ENCODE measurements around the gene TMEM63B.
A peak's percentile ranks its signal among the peaks of the same experiment; 100 is the strongest.
"Not testable (repeated sequence)": the region's sequence is repeated elsewhere in the genome, so short reads cannot be mapped to it uniquely, and the experiment has no call there.

TMEM63B gene

DNA sequence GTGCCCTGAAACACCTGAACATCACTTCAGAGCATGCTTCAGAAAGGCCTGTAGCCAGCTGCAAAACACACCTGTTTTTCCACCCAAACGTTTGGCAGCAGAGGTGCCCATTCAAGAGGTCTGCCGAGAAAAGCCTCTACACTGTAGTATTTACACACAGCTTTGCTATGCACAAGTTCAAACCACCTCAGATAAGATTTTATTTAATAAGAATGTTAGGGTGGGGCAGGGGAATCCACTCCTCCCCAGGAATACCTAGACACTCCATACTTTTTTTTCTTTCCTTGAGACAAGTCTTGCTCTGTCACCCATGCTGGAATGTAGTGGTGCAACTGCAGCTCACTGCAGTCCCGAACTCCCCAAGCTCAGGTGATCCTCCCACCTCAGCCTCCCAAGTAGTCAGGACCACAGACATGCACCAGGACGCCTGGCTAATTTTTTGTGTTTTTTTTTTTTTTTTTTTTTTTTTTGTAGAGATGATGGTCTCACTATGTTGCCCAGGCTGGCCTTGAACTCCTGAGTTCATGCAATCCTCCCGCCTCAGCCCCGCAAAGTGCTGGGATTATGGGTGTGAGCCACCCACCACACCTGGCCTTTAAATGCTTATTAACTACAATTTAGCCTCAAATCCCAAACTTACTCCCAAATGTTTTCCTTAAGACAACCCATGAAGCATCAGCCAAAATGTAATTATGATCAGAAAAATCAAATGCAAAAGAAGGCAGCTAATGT is 9.8 kb upstream of the TMEM63B start:
- no peak for DNase-seq

DNA sequence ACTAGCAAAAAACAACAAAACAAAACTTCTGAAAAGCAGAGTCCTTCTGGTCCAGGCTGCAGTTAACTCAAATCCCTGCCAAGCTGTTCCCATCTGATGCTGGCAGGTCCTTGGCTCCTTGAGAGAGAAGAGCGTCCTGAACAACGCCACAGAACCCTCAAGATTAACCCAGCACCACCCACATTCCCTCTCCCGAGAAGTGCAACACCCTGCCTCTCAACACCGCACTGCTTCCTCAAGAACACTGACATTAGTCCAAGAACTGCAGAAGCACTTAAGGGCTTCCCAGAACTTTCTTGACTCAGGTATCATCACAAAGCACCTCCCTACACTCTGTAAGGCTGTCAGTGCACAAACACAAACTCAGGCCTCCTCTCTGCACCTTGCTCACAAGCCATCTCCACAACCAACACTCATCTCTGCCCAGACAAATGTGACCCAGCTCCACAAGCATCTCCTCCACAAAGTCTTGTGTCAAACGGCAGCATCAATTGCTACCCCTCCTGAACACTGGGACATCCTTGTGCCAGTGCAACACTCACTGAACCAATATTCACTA is 7.6 kb upstream of the TMEM63B start:
- DNase-seq, result no peak

DNA sequence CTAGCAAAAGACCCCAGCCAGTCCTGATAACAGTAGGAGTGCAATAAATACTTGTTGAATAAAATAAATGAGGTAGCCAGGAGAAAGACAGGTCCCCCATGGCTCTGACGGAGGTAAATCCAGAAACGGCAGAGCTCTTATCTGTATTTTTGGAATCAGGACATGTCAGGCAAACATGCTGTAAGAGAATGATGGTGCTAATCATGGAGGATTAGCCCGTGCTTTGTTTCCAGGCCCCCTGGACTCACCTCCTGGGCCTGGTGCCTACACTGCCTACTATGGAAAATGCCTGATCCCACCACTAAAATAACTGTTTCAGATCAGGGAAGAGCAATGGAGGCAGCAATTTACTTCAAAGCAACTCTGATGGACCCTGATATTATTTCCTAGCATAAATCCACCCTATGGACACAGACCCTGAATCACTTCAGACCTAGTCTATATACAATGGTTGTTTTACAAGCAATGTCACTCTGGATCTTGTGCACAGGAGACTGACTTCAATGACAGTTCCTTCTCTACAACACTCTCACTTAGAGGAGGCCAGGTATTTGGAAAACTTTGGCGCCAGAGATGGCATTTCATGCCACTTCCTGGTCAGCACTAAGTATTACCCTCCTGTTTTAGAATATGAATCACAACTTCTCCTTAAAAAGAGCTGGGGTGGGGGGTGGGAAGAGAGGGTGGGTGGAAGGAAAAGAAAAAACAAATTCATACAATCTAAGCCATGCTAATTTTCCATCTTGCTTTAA is 6.5 kb upstream of the TMEM63B start:
- no peak for DNase-seq

DNA sequence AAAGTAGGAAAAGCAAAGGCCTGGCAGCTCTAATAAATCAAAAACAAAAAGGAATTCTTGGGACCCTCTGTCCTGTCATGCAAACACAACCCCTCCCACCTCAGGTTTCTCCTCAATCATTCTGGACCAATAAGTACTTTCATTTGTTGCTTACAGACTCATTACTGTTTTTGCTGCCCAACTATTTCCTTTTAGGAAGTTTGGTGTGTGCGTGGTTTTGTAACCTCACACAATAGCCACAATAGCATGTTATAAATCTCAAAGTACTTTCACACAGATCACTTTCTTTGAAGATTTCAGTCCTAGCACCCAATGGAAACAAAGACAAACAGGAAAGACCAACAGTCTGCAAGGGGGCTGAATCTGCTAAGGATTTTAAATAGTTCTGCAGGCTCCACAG is 4.6 kb upstream of the TMEM63B start:
- no peak for DNase-seq

DNA sequence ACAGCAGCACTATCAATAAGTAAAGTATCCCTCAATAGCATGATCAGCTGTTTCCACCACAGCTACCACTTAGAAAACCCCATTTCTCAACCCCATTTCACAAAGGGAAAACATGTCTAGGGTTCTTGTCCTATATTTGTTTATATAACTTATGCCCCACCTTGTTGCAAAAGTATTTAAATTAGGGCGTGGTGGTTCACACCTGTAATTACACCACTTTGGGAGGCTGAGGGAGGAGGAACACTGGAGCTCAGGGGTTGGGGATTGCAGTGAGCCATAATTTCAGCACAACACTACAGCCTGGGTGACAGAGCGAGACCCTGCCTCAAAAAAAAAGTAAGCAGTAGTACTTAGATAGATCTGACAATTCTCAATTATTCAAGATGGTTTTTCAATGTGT is 3.8 kb upstream of the TMEM63B start:
- no peak for DNase-seq

DNA sequence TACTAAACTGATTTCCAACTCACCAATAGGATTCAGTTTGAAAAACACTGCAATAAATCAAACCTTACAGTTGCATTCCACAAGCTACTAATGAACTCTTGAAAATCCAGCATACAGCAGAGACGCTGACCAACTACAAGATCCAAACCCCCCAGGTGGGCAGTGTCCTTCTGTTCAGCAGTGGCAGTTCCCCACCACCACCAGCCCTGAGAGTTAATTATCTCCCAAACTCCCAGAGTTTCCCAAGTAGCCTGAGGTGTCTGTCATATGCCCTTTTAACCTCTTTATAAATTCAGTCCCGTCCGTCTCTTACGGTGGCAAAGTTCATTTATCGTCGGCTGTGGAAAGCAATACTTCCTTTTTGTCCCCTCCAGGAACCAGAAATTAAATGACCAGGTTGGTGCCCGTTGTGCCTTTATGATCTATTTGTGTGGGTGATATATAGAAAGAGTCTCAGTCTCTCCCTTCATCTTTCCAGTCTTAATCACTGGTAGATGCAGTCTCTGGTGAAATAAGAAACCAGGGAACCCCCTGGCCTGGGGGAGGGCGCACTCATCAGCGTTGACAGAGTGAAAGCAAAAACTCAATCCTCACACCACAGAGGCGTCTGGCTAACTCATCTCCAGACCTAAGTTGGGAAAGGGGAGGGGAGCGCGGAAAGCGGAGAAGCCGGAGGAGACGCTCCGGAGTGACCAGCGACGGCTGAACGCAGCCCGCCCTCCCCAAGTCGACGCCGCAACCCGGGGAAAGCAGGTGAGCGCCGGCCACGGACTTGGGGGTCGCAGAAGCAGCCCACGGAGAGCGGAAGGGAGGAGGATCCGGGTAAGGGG is 819 bp upstream of the TMEM63B start:
- no peak for DNase-seq

DNA sequence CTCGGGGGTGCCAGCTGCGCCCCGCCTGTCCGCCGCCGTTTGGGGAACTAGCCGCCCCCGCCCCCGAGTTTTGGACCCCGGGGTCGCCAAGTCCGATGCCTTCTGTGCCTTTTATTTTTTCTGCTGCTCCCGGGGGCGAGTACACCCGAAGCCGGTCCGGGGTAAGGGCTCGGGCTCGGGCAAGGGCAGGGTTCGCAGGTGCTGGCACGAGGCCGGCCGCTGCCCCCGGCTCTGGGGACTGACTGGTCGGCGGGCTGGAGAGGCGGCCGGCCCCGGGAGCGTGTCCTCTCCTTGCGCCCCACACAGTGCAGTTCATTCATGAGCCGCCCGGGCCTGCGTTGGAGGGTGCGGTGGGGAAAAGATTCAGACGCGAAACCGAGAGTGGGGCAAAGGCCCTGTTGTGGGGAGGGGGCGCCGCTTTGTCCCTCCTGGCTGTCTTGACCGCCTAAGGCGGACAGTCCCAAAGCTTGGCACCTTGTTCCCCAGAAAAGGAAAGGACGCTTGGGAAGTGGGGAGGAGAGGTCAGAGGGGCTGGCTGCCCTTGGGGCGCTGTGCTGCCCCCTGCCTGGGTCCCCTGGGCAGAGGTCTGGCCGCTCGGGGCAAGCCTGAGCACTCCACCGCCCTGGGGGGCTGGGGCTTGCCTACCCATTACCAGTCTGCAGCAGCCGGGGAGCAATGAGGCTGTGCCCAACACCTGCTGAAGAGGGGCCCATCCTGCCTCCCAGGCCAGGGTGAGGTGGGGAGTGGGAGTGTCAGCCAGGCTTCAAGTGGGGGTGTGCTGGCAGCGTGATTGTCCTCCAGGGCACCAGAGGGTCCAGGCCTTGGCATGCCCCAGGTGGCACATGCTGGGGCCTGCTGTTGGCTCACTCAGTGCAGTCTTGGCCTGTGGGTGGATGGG is 915 bp downstream of the TMEM63B start:
- DNase-seq, result no peak

DNA sequence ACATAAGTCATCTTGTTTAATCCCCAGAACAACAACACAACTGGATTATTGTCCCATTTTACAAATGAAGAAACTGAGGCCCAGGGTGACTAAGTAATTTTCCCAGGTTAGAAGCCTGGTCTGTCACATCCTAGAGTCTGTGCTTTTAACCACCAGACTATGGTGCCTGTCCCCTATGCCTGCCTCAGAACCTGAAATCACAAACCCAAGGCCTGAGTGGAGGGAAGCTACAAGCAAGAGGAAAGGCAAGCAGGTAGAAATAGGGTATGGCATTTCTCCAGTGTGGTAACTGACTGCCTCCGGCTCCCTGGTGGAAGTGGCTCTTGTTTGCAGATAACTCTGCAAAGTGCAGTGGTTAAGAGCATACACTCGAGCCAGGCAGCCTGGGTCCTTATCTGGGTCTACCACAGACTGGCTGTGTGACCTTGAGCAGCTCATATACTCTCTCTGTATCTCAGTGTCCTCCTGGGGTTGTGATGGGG is 2.5 kb downstream of the TMEM63B start:
- no peak for DNase-seq

DNA sequence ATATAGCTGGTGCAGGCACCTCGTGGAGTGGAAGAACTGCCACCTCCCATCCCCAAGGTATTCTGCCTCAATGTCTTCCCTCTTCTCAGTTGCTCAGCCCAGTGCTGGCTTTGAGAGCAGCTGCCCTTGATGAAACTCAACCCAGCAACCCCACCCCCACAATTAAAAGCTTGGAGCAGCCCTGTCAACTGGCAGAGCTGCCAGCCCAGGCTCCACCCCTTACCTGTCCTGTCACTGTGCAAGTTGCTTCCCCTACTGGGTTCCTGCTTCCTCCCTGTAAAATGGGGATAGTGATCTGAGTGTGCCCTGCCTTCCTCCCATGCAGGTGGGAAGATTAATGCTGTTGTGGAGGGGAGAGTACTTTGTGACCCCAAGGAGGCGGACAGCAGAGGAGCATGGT is 4.5 kb downstream of the TMEM63B start:
- no peak for DNase-seq

DNA sequence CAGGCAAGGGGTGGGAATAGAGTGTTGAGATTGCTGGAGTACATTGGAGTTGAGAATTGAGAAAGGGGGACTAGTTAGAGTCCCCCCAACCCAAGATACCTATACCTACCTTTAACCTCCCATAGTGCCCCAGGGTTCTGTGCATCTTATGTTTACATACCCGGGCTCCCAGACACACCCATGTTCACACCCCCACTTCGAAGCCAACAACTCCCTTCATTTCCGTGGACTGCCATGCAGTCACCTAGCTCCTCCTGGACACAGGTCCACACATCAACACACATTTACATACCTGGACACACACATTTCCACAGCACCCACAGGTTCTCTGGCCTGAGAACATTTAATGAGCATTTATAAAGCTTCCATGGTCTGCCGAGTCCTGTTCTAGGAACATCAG is 5.1 kb downstream of the TMEM63B start:
- no peak for DNase-seq

DNA sequence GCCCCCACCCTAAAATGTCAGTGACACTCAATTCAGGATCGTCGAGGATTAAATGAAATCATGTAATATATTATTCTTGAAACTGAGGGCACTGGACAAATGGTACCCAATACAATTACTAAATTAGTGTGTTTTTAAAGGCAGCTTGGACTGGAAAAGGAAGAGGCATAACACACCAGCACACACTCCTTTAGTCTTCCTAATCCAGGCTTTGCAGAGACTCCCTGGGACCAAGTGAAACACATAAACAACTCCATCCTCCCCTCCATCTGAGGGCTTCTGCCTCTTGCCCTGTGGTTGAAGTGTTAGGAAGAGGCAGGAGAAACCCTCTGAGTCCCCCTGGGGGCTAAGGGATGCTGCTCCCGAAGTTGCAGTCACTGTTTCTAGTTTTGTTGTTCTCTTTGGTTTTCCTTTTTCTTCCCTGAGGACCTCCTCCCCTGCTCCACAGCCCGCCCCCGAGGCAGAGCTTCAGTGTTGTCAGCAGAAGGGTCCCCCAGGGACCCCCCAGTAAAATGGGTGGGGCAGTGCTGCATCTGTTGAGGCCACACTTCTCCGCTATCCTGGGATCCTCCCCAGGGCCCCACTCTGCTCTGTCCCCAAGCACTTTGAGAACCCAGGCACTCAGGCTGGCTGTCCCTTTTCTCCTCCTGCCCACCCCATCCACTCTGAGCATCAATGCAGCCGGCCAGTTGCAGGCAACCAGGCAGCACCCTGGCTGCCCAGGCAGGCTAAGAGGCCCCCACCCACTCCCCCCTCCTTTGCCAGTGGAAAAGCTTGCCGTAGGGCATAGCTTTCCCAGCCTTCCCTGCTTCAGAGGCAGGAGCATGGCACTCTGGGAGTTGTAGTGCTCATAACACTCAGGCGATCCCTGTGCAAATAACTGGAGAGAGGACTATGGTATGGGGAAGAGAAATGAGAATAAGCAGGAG is 5.9 kb downstream of the TMEM63B start:
- peak; percentile 7 for DNase-seq

DNA sequence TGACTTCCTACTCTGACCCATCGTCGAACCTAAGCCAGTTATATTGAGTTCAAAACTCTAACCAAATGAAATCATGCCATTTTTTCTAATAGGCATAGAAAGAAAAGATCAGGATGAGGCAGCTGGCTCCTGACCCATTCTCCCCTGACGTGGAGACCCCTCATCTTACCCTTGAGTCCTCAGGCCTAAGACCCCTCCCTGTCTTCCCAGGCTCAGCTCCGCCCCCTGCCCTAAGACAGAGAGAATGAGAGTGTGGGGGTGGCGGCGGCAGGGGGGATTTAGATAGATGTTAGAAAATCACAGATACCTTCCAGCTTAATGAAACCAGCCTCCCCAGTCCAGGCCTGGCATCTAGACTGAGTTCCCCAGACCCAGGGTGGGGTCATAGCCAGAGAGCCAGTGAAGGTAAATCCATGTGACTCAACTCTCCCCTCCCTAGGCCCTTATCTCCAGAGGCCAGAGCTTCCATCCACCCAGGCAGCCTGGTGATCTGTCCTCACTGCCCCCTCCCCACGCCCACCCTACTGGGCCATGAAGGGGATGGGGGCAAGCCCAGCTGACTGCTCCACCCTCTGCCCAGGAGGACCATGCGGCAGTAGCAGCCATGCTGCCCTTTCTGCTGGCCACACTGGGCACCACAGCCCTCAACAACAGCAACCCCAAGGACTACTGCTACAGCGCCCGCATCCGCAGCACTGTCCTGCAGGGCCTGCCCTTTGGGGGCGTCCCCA is 6.8 kb downstream of the TMEM63B start:
- no peak for DNase-seq

DNA sequence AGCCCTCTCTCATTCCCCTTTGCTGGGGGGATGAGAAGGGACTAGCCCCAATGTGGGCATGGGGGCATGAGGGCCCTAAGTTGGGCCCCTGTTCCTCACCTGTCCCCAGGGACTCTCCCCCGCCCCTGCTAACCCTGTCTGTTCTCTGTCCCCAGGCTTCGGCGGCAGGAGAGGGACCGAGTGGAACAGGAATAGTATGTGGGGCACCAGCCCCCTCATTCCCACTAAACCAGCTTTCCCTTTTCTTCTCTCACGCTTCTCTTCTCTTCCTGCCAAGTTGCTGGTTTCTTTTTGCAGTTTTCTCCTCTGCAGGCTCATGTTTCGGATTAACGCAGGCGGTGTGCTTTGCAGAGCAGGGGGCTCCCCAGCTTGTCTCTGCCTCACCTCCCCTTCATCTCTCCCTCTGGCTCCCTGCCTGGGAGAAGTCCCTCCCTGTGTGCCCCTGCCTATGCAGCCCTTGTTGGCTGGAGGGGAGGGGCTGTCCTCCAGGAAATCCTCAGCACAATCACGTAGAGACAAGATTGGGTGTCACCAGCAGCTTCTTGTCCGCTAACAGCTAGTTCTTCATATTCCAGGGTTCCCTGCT is 7.9 kb downstream of the TMEM63B start:
- DNase-seq, result no peak

DNA sequence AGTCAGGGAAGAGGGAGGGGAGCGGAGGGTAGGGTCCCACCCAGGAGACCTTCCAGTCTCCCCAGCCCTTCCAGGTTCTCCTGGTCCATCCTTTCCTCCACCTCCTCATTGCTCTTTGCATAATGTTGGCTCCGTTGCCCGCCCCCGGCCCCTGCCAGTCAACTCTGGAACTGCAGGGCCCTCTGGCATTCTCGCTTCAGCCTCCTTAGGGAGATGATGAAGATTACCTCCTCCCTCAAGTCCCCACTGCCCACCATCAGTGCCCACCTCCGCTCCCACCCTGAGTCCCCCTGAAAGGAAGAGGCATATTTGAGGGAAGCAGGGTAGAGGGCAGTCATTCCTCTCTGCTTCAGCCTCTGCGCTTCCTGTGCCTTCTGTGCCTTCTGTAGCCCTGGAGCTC is 8.5 kb downstream of the TMEM63B start:
- DNase-seq, result no peak

DNA sequence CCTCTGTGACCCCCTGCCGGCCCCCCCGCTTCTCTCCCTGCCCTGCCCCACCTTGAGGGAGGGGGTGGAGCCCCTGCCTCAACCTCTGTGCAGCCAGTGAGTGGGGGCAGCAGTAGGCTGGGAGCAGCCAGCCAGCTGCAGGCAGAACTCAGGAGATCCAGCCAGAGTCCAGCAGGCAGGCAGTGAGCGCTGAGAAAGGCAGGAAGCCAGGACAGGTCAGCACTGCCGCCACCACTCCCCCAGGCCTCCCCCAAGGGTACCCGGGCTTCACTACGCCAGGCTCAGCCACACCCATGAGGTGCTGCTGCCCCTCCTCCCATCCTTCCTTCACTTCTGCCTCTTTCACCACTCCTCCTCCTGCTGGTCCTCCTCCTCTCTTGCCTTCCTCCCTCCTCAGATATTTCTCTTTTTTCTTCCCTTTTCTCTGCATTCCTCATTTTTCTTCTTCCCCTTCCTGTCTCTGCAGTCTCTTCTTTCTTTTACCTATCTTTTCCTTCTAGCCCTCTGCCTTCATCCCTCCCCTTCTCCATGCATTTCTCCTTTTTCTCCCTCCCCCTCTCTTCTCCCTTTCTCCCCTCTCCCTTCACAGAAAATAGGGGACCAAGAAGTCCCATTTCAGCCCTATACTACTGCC is 11.5 kb downstream of the TMEM63B start:
- DNase-seq, result no peak

DNA sequence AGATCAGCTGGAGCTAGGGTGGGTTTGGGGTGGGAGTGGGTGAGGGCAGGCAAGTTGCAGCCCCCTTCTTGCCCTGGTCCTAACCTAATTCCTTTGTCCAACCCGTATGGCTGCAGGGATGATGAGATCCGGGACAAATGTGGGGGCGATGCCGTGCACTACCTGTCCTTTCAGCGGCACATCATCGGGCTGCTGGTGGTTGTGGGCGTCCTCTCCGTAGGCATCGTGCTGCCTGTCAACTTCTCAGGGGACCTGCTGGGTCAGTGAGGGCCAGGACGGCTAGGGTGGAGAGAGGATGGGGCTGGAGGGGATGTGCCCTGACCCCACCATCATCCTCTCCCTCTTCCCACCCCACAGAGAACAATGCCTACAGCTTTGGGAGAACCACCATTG is 12.0 kb downstream of the TMEM63B start:
- DNase-seq, result no peak

DNA sequence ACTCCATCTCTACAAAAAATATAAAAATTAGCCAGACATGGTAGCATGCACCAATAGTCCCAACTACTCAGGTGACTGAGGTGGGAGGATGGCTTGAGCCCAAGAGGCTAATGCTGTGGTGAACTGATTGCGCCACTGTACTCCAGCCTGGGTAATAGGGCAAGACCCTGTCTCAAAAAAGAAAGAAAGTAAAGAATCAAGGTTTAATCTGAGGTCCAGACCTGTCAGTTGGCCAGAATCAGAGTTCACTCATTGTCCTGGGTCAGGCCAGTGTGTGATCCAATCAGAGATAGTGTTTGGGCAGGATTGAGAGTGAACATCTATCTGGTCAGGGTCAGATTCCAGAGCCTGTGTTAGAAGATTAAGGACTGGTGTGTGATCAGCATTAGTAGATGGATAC is 15.5 kb downstream of the TMEM63B start:
- DNase-seq, result no peak

DNA sequence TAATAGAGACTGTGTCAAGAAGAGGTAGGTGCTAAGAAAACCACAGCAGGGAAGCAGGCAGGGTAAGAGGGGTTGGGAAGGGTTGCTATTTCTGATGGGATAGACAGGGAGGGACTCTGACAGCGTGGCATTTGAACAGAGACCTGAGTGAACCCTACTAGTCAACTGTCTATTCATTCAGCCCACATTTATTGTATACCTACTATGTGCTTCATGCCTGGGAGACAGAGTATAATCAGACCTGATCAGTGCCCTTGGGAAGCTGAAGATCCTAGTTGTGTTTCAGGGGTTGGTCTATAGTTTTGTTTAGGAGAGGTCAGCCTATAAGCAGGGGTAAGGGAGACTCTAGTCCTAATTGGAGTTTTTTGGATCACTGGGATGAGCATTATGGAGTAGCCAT is 16.4 kb downstream of the TMEM63B start:
- no peak for DNase-seq

DNA sequence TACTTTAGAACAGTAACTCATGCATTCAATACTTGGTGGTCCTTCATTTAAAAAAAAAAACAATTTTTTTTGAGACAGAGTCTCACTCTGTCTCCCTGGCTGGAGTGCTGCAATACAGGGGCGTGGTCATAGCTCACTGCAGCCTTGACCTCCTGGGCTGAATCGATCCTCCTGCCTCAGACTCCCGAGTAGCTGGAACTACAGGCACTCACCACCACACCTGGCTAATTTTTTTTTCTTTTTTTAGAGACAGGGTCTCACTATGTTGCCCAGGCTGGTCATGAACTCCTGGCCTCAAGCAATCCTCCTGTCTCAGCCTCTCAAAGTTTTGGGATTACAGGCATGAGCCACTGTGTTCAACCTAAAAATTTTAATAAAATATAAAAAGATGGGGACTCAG is 17.2 kb downstream of the TMEM63B start:
- DNase-seq, result not testable (repeated sequence)
